ENCODE results near the gene TPPP.

Gene TPPP

GRCh38 chr5:622946-623522 is 70.1 kb downstream of the TPPP start:
- no peak for DNase-seq

- no peak for DNase-seq
Observed at GRCh38 chr5:622359-622758, 70.8 kb downstream of the TPPP start.

DNA sequence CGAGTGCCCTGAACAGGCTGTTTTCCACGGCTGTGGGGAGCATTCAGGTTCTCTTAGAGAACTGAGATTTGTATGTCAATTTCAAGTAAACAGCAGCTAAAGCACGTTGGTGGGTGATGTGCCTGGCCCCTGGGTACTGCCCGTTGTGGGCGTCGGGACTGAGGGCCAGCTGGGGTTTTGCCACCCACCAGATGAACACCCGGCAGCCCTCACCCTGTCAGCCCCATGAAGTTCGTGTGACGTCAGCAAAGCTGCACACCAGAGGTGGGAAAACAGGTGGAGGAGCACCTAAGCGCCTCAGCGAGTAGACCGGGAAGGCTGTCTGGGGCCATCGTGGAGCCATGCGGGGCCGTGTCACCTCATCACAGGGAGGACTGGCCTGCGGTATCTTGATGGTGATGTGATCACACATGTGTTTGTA is 71.8 kb downstream of the TPPP start:
- no peak for DNase-seq

GRCh38 chr5:620586-621180 is 72.5 kb downstream of the TPPP start:
- DNase-seq, result no peak

GRCh38 chr5:620152-620551 is 73.0 kb downstream of the TPPP start:
- no peak for DNase-seq

- DNase-seq, result no peak
Observed at GRCh38 chr5:619444-619843, 73.7 kb downstream of the TPPP start.

- DNase-seq, result no peak
Observed at GRCh38 chr5:618450-618849, 74.7 kb downstream of the TPPP start.

DNA sequence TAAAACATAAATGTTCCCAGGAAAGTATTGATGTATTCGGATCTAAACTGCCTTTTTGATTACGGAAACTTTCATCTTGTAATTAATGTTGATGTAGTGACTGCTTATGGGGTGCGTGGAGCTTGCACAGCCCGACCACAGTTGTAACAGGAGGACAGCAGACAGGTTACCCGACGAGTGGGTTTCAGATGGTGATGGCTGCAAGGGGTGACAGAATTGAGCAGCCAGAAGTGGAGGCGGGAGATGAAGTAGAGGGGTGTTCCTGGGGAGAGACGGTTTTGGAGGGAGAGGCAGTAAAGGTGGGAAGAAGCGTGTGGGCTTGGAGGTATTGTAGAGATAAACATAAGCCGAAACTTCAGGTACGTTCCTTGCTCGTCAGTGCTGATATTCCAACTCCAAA is 75.3 kb downstream of the TPPP start:
- DNase-seq, result no peak

DNA sequence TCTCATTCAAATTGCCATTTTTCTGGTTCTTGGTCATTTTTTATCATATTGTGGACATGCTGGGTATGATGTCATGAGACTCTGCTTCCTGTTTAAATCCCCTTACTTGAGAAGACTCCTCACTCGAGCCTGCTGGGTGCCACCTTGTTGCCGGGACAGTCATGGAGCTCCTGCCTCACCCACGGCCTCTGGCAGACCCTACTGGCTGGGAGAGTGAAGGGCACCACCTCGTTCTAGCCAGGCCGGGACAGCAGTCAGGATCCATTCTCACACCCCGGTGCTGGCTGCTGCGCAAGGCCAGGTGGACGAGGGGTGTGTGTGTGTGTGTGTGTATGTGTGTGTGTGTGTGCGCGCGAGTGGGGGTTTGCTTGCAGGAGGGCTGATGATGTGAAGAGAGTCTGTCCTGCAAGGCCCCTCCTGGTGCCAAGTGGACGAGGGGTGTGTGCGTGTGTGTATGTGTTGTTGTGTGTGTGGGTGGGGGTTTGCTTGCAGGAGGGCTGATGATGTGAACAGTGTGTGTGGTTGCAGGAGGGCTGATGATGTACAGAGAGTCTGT is 76.6 kb downstream of the TPPP start:
- no peak for DNase-seq

DNA sequence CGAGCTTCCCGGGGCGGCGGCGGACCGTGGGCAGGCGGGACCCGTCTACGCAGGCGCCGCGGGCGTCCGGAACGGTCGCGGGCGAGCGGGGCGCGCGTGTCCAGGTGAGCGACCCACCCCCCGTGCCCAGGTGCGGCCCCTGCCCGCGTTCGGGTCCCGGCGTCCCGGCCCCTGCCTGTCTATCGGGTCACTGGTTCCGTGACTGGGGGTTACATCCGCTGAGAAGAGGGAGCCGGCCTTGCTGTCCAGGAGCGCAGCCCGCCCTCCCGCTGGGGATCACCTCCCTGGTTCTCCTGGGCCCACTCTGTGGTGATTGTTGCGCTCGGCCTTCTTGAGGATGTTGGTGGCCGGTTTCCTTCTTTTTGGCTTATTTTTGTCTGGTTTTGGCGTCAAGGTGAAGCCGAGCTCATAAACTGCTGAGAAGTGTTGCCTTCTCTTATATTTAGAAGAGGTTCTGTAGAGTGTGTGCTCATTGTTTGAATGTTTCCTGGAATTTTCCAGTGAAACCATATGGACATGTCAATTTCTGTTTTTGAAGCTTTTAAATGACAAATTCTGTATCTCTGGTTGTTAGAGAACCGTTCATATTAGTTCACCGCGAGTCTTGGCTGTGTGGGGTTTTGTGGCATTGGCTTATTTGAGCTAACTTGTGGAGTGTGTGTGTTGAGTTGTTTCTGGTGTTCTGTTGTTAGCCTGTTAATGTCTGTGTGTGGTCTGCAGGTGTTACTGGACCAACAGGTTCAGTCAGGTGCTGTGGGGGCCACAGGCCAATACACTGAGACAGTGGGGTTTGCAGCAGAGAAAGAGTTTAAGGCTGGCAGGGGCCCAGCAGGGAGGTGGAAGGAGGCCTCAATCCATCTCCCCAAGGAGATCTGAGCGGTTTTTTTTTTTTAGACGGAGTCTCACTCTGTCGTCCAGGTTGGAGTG is 80.4 kb downstream of the TPPP start:
- peak in 1 of 2 experiments; percentile 15 for DNase-seq

GRCh38 chr5:611731-612486 is 81.2 kb downstream of the TPPP start, which contains the start of gene CEP72:
TSS of gene CEP72 (plus strand) at chr5:612340. CDS start at chr5:612362, 22 bp downstream.
- DNase-seq, result peak; percentile 92 to 95

DNA sequence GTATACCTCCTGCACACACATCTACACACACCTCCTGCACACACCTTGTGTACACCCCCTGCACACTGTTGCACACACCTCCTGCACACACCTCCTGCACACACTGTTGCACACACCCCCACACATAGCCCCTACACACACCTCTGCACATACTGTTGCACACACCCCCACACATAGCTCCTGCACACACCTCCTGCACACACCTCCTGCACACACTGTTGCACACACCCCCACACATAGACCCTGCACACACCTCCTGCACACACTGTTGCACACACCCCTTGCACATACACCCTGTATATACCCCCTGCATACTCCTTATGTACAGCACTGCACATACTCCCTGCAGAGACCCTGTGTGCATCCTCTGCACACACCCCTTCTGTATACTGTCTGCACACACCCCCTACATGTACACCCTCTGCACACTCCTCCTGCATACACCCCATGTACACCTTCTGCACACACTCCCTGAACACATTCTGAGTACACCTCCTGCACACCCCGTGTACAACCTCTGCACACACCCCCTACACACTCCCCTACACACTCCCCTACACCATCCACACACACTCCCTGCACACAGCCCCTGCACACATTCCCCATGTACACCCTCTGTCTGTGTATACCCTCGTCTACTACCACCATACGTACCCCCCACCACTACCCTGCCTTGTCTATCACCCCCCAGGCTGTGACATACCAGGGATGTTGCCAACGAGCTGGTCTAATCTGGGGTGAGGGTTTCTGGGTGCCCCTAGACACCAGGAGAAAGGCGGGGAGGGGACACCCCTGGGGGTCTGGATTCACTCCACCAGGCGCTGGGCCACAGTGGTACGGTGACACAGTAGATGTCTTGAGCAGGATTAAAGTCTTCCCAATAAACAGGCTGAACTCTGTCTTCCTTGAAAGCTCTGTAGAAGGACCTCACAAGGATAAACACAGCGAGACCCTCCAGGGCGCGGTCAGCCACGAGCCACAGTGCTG is 82.1 kb downstream of the TPPP start:
- no peak for DNase-seq

DNA sequence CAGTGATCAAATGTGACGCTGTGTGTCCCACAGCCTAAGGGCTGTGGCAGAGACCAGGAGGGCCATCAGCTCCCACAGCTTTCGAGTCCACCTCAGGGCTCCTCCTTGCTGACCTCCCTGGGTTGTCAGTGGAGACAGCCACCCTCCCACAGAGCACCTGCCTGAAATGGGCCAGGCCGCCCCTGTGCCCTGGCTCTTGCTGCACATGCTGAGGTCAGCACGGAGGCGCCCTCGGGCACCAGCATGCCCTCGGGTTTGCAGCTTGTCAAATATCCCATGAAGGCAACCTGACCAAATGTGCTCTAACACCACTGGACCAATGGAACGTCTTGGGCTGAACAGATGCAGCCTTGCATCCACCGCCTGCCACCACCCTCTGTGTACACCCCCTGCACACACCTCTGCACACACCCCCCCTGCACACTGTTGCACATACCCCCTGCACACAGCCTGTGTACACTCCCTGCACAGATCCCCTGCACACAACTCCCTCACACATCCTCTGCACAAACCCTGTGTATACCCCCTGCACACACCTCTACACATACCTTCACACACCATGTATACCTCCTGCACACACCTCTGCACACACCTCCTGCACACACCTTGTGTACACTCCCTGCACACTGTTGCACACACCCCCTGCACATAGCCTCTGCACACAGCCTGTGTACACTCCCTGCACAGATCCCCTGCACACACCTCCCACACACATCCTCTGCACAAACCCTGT is 83.0 kb downstream of the TPPP start:
- no peak for DNase-seq

Measured in NCI-H1930 (cell line).